Measurements from ENCODE around the gene TNFRSF19.

The TNFRSF19 gene

GRCh38 chr13:23672616-23673015 is 102.4 kb downstream of the TNFRSF19 start:
- no peak for TF ChIP-seq SCRT2 (tag by site-specific recombination; IDR thresholded peaks at IDR 0.05)
- TF ChIP-seq ZNF391 (tag by site-specific recombination; IDR thresholded peaks at IDR 0.05; ENCODE audit: borderline replicate concordance, low read depth), result no peak
- TF ChIP-seq, protein P1, sequence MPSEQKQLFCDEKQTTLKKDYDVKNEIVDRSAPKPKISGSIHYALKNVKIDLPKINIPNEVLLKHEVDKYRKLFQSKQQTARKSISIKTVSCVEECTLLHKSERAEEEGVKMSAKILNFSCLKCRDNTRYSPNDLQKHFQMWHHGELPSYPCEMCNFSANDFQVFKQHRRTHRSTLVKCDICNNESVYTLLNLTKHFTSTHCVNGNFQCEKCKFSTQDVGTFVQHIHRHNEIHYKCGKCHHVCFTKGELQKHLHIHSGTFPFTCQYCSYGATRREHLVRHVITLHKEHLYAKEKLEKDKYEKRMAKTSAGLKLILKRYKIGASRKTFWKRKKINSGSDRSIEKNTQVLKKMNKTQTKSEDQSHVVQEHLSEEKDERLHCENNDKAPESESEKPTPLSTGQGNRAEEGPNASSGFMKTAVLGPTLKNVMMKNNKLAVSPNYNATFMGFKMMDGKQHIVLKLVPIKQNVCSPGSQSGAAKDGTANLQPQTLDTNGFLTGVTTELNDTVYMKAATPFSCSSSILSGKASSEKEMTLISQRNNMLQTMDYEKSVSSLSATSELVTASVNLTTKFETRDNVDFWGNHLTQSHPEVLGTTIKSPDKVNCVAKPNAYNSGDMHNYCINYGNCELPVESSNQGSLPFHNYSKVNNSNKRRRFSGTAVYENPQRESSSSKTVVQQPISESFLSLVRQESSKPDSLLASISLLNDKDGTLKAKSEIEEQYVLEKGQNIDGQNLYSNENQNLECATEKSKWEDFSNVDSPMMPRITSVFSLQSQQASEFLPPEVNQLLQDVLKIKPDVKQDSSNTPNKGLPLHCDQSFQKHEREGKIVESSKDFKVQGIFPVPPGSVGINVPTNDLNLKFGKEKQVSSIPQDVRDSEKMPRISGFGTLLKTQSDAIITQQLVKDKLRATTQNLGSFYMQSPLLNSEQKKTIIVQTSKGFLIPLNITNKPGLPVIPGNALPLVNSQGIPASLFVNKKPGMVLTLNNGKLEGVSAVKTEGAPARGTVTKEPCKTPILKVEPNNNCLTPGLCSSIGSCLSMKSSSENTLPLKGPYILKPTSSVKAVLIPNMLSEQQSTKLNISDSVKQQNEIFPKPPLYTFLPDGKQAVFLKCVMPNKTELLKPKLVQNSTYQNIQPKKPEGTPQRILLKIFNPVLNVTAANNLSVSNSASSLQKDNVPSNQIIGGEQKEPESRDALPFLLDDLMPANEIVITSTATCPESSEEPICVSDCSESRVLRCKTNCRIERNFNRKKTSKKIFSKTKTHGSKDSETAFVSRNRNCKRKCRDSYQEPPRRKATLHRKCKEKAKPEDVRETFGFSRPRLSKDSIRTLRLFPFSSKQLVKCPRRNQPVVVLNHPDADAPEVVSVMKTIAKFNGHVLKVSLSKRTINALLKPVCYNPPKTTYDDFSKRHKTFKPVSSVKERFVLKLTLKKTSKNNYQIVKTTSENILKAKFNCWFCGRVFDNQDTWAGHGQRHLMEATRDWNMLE (tag by site-specific recombination; conservative IDR thresholded peaks at IDR 0.05; ENCODE audit: low read depth), result no peak
- TF ChIP-seq, protein P2, sequence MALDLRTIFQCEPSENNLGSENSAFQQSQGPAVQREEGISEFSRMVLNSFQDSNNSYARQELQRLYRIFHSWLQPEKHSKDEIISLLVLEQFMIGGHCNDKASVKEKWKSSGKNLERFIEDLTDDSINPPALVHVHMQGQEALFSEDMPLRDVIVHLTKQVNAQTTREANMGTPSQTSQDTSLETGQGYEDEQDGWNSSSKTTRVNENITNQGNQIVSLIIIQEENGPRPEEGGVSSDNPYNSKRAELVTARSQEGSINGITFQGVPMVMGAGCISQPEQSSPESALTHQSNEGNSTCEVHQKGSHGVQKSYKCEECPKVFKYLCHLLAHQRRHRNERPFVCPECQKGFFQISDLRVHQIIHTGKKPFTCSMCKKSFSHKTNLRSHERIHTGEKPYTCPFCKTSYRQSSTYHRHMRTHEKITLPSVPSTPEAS (tag by site-specific recombination; IDR thresholded peaks at IDR 0.05), result no peak
- TF ChIP-seq, protein P3, sequence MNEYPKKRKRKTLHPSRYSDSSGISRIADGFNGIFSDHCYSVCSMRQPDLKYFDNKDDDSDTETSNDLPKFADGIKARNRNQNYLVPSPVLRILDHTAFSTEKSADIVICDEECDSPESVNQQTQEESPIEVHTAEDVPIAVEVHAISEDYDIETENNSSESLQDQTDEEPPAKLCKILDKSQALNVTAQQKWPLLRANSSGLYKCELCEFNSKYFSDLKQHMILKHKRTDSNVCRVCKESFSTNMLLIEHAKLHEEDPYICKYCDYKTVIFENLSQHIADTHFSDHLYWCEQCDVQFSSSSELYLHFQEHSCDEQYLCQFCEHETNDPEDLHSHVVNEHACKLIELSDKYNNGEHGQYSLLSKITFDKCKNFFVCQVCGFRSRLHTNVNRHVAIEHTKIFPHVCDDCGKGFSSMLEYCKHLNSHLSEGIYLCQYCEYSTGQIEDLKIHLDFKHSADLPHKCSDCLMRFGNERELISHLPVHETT (tag by site-specific recombination; IDR thresholded peaks at IDR 0.05), result no peak
- TF ChIP-seq ZNF311 (tag by site-specific recombination; IDR thresholded peaks at IDR 0.05; ENCODE audit: borderline replicate concordance), result no peak
- no peak for TF ChIP-seq ZNF157 (tag by site-specific recombination; IDR thresholded peaks at IDR 0.05)
- TF ChIP-seq, protein P4, sequence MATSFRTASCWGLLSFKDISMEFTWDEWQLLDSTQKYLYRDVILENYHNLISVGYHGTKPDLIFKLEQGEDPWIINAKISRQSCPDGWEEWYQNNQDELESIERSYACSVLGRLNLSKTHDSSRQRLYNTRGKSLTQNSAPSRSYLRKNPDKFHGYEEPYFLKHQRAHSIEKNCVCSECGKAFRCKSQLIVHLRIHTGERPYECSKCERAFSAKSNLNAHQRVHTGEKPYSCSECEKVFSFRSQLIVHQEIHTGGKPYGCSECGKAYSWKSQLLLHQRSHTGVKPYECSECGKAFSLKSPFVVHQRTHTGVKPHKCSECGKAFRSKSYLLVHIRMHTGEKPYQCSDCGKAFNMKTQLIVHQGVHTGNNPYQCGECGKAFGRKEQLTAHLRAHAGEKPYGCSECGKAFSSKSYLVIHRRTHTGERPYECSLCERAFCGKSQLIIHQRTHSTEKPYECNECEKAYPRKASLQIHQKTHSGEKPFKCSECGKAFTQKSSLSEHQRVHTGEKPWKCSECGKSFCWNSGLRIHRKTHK (tag by site-specific recombination; IDR thresholded peaks at IDR 0.05), result no peak
- no peak for TF ChIP-seq ZNF658 (tag by site-specific recombination; IDR thresholded peaks at IDR 0.05)
- TF ChIP-seq ZNF23 (tag by site-specific recombination; IDR thresholded peaks at IDR 0.05; ENCODE audit: borderline replicate concordance), result no peak
- TF ChIP-seq, protein P5, sequence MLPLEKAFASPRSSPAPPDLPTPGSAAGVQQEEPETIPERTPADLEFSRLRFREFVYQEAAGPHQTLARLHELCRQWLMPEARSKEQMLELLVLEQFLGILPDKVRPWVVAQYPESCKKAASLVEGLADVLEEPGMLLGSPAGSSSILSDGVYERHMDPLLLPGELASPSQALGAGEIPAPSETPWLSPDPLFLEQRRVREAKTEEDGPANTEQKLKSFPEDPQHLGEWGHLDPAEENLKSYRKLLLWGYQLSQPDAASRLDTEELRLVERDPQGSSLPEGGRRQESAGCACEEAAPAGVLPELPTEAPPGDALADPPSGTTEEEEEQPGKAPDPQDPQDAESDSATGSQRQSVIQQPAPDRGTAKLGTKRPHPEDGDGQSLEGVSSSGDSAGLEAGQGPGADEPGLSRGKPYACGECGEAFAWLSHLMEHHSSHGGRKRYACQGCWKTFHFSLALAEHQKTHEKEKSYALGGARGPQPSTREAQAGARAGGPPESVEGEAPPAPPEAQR (tag by site-specific recombination; IDR thresholded peaks at IDR 0.05), result no peak
- no peak for TF ChIP-seq ZNF707 (tag by site-specific recombination; IDR thresholded peaks at IDR 0.05)
- TF ChIP-seq ZBTB48 (tag by site-specific recombination; IDR thresholded peaks at IDR 0.05), result no peak
- TF ChIP-seq ZNF626 (tag by site-specific recombination; IDR thresholded peaks at IDR 0.05), result no peak
- Histone ChIP-seq H3K9me3 (ENCODE audit: control insufficient read depth, insufficient read depth, low read depth, low read length) (no peaks in the 10 kb centered on the region), H3K27ac (ENCODE audit: extremely low read depth, low read depth, low read length) (no peak overlapping the region), H3K4me3 (ENCODE audit: low read depth, low read length) (no peak overlapping the region), H3K4me1 (ENCODE audit: control insufficient read depth, insufficient read depth, low read length) (0 out of 2 replicates have a peak, but pooled peaks cover 2% of the 10 kb centered on the region), H3K36me3 (ENCODE audit: control insufficient read depth in 2 of 2, insufficient read depth in 1 of 2, low read length in 2 of 2) (no peaks in the 10 kb centered on the region)
- POLR2A ChIA-PET, result interaction anchor here (0.5 to 0.6 kb wide), 2 partner anchors 31 to 90 kb away, joined by 3 to 5 read pairs; no protein-coding TSS in a partner anchor
- CTCF ChIA-PET, result no interaction called here

GRCh38 chr13:23673354-23673753 is 103.1 kb downstream of the TNFRSF19 start:
- ChIA-PET POLR2A (interaction anchor here (0.5 to 0.6 kb wide), 2 partner anchors 30 to 91 kb away, joined by 3 to 5 read pairs; no protein-coding TSS in a partner anchor), CTCF (no interaction called here)
- H3K27ac ChIP-seq (ENCODE audit: extremely low read depth, low read depth, low read length), result no peak overlapping the region
- H3K36me3 ChIP-seq (ENCODE audit: control insufficient read depth in 2 of 2, insufficient read depth in 1 of 2, low read length in 2 of 2), result no peaks in the 10 kb centered on the region
- H3K9me3 ChIP-seq (ENCODE audit: control insufficient read depth, insufficient read depth, low read depth, low read length), result no peaks in the 10 kb centered on the region
- no peak overlapping the region for H3K4me3 ChIP-seq (ENCODE audit: low read depth, low read length)
- H3K4me1 ChIP-seq (ENCODE audit: control insufficient read depth, insufficient read depth, low read length), result 0 out of 2 replicates have a peak, but pooled peaks cover 2% of the 10 kb centered on the region
- no peak for TF ChIP-seq GLIS1 (tag by site-specific recombination; IDR thresholded peaks at IDR 0.05)
- TF ChIP-seq ZNF785 (tag by site-specific recombination; IDR thresholded peaks at IDR 0.05), result no peak
- TF ChIP-seq, protein P6, sequence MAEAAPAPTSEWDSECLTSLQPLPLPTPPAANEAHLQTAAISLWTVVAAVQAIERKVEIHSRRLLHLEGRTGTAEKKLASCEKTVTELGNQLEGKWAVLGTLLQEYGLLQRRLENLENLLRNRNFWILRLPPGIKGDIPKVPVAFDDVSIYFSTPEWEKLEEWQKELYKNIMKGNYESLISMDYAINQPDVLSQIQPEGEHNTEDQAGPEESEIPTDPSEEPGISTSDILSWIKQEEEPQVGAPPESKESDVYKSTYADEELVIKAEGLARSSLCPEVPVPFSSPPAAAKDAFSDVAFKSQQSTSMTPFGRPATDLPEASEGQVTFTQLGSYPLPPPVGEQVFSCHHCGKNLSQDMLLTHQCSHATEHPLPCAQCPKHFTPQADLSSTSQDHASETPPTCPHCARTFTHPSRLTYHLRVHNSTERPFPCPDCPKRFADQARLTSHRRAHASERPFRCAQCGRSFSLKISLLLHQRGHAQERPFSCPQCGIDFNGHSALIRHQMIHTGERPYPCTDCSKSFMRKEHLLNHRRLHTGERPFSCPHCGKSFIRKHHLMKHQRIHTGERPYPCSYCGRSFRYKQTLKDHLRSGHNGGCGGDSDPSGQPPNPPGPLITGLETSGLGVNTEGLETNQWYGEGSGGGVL (tag by site-specific recombination; IDR thresholded peaks at IDR 0.05), result no peak
- TF ChIP-seq YY1 (tag by site-specific recombination; IDR thresholded peaks at IDR 0.05), result no peak
- no peak for TF ChIP-seq ZNF791 (tag by site-specific recombination; IDR thresholded peaks at IDR 0.05)
- TF ChIP-seq, protein P7, sequence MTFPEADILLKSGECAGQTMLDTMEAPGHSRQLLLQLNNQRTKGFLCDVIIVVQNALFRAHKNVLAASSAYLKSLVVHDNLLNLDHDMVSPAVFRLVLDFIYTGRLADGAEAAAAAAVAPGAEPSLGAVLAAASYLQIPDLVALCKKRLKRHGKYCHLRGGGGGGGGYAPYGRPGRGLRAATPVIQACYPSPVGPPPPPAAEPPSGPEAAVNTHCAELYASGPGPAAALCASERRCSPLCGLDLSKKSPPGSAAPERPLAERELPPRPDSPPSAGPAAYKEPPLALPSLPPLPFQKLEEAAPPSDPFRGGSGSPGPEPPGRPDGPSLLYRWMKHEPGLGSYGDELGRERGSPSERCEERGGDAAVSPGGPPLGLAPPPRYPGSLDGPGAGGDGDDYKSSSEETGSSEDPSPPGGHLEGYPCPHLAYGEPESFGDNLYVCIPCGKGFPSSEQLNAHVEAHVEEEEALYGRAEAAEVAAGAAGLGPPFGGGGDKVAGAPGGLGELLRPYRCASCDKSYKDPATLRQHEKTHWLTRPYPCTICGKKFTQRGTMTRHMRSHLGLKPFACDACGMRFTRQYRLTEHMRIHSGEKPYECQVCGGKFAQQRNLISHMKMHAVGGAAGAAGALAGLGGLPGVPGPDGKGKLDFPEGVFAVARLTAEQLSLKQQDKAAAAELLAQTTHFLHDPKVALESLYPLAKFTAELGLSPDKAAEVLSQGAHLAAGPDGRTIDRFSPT (tag by site-specific recombination; IDR thresholded peaks at IDR 0.05), result no peak

Measured in HEK293 (cell line).